Measurements from ENCODE around the gene TXNRD1.

DNA sequence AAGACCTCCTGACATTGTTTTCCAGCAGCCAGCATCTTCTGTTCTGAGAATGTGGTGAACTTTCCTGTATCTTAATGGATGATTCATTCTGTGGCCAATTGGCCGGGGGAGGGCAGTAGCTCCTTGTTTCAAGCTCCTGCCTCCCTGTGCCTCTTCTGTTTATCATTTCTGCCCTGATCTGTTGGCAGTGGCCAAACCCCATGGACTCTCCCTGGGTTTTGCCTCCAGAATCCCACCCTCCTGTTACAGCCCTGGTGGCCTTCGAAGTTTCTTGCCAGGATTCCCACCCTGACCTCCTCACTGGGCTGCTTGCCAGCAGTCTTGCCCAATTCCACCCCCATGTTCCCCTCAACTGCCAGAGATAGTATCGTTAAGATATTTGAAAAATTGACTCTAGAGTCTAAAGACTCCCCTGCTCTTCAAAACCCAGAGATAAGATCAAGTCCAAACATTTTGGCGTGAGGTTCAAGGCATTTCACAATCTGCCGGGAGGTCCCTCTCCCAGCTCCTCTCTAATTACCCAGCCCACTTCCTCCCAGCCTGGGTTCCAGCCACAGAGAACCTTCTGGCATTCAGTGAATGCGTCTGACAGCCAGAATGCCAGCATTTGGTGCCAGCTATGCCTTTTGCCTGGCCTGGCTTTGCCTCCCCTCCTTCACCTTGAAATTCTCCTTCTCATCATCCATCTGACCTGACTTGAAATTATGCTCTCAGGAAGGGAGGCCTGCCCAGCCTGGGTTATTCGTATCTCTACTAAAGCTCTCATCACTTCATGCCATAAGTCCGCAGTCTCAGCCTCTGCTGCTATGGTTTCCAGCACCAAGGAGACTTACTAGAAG is 37.7 kb upstream of the TXNRD1 start:
- TF ChIP-seq, protein P1, sequence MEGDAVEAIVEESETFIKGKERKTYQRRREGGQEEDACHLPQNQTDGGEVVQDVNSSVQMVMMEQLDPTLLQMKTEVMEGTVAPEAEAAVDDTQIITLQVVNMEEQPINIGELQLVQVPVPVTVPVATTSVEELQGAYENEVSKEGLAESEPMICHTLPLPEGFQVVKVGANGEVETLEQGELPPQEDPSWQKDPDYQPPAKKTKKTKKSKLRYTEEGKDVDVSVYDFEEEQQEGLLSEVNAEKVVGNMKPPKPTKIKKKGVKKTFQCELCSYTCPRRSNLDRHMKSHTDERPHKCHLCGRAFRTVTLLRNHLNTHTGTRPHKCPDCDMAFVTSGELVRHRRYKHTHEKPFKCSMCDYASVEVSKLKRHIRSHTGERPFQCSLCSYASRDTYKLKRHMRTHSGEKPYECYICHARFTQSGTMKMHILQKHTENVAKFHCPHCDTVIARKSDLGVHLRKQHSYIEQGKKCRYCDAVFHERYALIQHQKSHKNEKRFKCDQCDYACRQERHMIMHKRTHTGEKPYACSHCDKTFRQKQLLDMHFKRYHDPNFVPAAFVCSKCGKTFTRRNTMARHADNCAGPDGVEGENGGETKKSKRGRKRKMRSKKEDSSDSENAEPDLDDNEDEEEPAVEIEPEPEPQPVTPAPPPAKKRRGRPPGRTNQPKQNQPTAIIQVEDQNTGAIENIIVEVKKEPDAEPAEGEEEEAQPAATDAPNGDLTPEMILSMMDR (IDR thresholded peaks at IDR 0.05; ENCODE audit: insufficient read depth, low read length) = no peak
- TF ChIP-seq POLR2AphosphoS5 (IDR thresholded peaks at IDR 0.05; ENCODE audit: low read depth) = peak; percentile 52; the same call in 1 of the 2 replicates
- TF ChIP-seq, protein P2, sequence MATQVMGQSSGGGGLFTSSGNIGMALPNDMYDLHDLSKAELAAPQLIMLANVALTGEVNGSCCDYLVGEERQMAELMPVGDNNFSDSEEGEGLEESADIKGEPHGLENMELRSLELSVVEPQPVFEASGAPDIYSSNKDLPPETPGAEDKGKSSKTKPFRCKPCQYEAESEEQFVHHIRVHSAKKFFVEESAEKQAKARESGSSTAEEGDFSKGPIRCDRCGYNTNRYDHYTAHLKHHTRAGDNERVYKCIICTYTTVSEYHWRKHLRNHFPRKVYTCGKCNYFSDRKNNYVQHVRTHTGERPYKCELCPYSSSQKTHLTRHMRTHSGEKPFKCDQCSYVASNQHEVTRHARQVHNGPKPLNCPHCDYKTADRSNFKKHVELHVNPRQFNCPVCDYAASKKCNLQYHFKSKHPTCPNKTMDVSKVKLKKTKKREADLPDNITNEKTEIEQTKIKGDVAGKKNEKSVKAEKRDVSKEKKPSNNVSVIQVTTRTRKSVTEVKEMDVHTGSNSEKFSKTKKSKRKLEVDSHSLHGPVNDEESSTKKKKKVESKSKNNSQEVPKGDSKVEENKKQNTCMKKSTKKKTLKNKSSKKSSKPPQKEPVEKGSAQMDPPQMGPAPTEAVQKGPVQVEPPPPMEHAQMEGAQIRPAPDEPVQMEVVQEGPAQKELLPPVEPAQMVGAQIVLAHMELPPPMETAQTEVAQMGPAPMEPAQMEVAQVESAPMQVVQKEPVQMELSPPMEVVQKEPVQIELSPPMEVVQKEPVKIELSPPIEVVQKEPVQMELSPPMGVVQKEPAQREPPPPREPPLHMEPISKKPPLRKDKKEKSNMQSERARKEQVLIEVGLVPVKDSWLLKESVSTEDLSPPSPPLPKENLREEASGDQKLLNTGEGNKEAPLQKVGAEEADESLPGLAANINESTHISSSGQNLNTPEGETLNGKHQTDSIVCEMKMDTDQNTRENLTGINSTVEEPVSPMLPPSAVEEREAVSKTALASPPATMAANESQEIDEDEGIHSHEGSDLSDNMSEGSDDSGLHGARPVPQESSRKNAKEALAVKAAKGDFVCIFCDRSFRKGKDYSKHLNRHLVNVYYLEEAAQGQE (IDR thresholded peaks at IDR 0.05; ENCODE audit: insufficient replicate concordance, low read depth) = no peak
- TF ChIP-seq GABPA (IDR thresholded peaks at IDR 0.05; ENCODE audit: low read depth) = no peak

All from HL-60 (cell line).